Ovary (tissue), 9 donors: ENCODE data around the gene PAGE1. TPM values are rescaled to one million over a fixed set of nuclear protein-coding genes. Genes with fewer than 3 reads are reported as not detected.

Experiments
- DNase-seq, 5 donors: peaks; one replicate each; pipeline ENCODE4 v3.0.0-alpha.2; 2019 to 2020
- H3K27ac ChIP-seq, 2 donors: fragments of 200-600 bp; one replicate each; pipeline versions ENCODE4 v1.5.1 to v1.8.0; 2019 to 2022
- H3K27me3 ChIP-seq: fragments of 200-600 bp; one replicate; pipeline ENCODE4 v1.8.0; 2022
- H3K36me3 ChIP-seq: fragments of 200-600 bp; sonication (generic); one replicate; pipeline ENCODE4 v1.5.1; 2019
- H3K4me1 ChIP-seq: one replicate; pipeline ENCODE4 v1.8.1; 2013; ENCODE audit warnings: mild to moderate bottlenecking, moderate library complexity; ENCODE audit not compliant: insufficient read depth
- H3K4me3 ChIP-seq: fragments of 200-600 bp; sonication (generic); one replicate; pipeline ENCODE4 v1.5.1; 2017
- H3K9me3 ChIP-seq, 2 donors: fragments of 200-600 bp in 1 of 2; sonication (generic) in 1 of 2; one replicate each; pipeline versions ENCODE4 v1.5.1 to v1.8.1; 2013 to 2019; ENCODE audit warnings: mild to moderate bottlenecking in 1 of 2, moderate library complexity in 1 of 2
- CTCF ChIP-seq, 3 donors: fragments of 450-650 bp in 2 of 3; fragments of 200-600 bp in 1 of 3; IDR thresholded peaks; one replicate each; pipeline versions ENCODE4 v1.5.1 to v1.8.0; 2016 to 2022; ENCODE audit warnings: antibody characterized with exemption in 3 of 3, mild to moderate bottlenecking in 1 of 3
- EP300 ChIP-seq: sonication (generic); formaldehyde crosslinking; IDR thresholded peaks from one replicate; pipeline ENCODE4 v1.6.1; 2017; ENCODE audit warnings: antibody characterized with exemption
- POLR2A ChIP-seq: fragments of 450-650 bp; IDR thresholded peaks from one replicate; pipeline ENCODE4 v1.6.1; 2017; ENCODE audit warnings: antibody characterized with exemption, mild to moderate bottlenecking, moderate library complexity
- WGBS, 3 donors: extraction: QIAGEN DNeasy Blood & Tissue Kit in 1 of 3; methylation state at CpG; one replicate each; pipeline versions ENCODE4 v1.1.5 to v1.1.7; 2013 to 2017; 5-methylcytosine and 5-hydroxymethylcytosine counted together
- intact Hi-C, 4 donors: fragments of 100-400 bp; cut with DNase I; formaldehyde crosslinking; loops; one replicate each; pipeline versions ENCODE4 v1.11.0 to v1.15.1; 2022 to 2023
- polyA plus RNA-seq, 2 donors: library from polyadenylated mRNA; stranded (reverse); fragments of 200-250 nt in 1 of 2; fragments of 350-450 nt in 1 of 2; fragmentation: Illumina TruSeq in 1 of 2; extraction: RNeasy Lipid Tissue Mini Kit (QIAGEN cat#74804) in 1 of 2; gene quantifications; one replicate each; pipeline ENCODE4 v1.2.3, GENCODE V29; 2013 to 2014
- total RNA-seq, 7 donors: library from RNA; depleted of rRNA in 2 of 7; stranded (reverse); fragments of >200 nt in 2 of 7; fragmentation: NEBNext Ultra II Directional in 3 of 7; extraction: Animal tissue kit (Norgen Biotek cat#: 25700) in 3 of 7; gene quantifications; one replicate each; pipeline versions ENCODE4 v1.1.0 to v1.2.4, GENCODE V29; 2016 to 2023
- donor health status: DM: no; HTN: no; CAD: no; lungs with moderate emphysema.
- donor health status: DM: no; HTN: no; CAD: no.
- donor health status: Bipolar disorder and iron deficiency.
- donor health status: DM: yes; HTN: yes; CAD: no.
- donor health status: DM: no; HTN: no; CAD: no.
- donor health status: DM: yes; HTN: yes; CAD: no.

PAGE1 gene
- total and polyA plus RNA-seq, 9 donors, result not detected

DNA sequence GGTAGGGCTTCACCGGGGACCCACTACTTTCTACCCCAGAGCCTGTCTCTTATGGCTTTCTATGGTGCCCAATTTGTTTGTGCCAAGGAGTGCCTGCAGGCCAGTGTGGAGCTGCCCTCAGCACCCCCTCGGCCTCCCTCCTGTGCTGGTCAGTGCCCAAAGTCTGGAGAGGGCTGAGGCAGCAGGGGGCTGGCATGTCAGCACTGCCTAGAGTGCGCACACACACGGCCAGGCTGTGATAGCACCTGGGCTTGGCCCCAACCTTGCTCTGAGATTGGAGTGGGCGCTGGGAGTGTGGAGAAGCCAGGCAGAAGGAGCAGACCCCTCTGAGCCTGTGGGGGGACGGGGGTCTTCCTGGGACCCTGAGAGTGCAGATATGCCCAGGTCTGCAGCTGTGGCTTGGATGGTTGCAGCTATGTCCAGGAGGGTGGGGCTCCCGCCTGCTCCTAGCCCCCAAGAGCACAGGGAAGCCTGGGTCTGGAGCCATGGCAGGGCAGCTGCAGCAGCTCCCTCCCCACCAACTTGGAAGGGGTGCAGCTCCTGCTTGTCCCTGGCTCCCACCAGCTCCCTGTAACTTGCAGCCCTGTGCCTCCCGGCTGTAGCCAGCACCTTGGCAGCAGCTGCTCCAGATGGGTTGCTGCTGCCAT, 50.7 kb downstream of the PAGE1 start:
- no peaks in the 10 kb centered on the region for H3K4me1 ChIP-seq
- no peak overlapping the region for H3K4me3 ChIP-seq
- H3K36me3 ChIP-seq, result no peaks in the 10 kb centered on the region
- H3K9me3 ChIP-seq, result no peaks in the 10 kb centered on the region
- intact Hi-C loops, result no loop called here
- DNase-seq, result no peak
- WGBS, 3 donors, result 69 to 89% (median 70%) methylated on average over 7 to 8 of the region's 8 CpGs
- H3K27ac ChIP-seq, result no peak overlapping the region
- no peak for TF ChIP-seq POLR2A
- TF ChIP-seq EP300, result no peak
- no peak for TF ChIP-seq CTCF (IDR thresholded peaks at IDR 0.05)
- no peaks in the 10 kb centered on the region for H3K27me3 ChIP-seq

Other genes with a start within 250 kb of the PAGE1 start
- gene GAGE12C, start 163.8 kb downstream of the PAGE1 start, total RNA-seq, result not detected
- not detected for gene GAGE12C, start 163.8 kb downstream of the PAGE1 start, polyA plus RNA-seq
- gene GAGE12D, start 154.3 kb downstream of the PAGE1 start, total RNA-seq, result not detected
- not detected for gene GAGE12D, start 154.3 kb downstream of the PAGE1 start, polyA plus RNA-seq
- not detected for gene GAGE12E, start 144.7 kb downstream of the PAGE1 start, total RNA-seq
- gene GAGE12E, start 144.7 kb downstream of the PAGE1 start, polyA plus RNA-seq, result not detected
- gene GAGE12F, start 135.1 kb downstream of the PAGE1 start, total RNA-seq, result not detected
- gene GAGE12F, start 135.1 kb downstream of the PAGE1 start, polyA plus RNA-seq, result not detected
- not detected for gene GAGE12G, start 125.6 kb downstream of the PAGE1 start, total RNA-seq
- gene GAGE12G, start 125.6 kb downstream of the PAGE1 start, polyA plus RNA-seq, result not detected
- gene GAGE12H, start 116.0 kb downstream of the PAGE1 start, total RNA-seq, result not detected
- gene GAGE12H, start 116.0 kb downstream of the PAGE1 start, polyA plus RNA-seq, result not detected
- not detected for gene GAGE2A, start 106.5 kb downstream of the PAGE1 start, total RNA-seq
- not detected for gene GAGE2A, start 106.5 kb downstream of the PAGE1 start, polyA plus RNA-seq
- 1 to 10 TPM in 1 of 7 donors, not detected in 6; 1.0 TPM for gene GAGE1, start 97.0 kb downstream of the PAGE1 start, total RNA-seq
- not detected for gene GAGE1, start 97.0 kb downstream of the PAGE1 start, polyA plus RNA-seq
- 1 to 10 TPM in 2 of 7 donors, under 1 TPM in 1, not detected in 4; 0.71 to 9.2 (median 8.7) TPM for gene PAGE4, start 133.3 kb upstream of the PAGE1 start, total RNA-seq
- gene PAGE4, start 133.3 kb upstream of the PAGE1 start, polyA plus RNA-seq, result 1 to 10 TPM; 3.0 to 8.0 TPM
- 1 to 10 TPM; 2.4 to 8.4 (median 6.4) TPM for gene USP27X, start 183.5 kb upstream of the PAGE1 start, total RNA-seq
- gene USP27X, start 183.5 kb upstream of the PAGE1 start, polyA plus RNA-seq, result 10 to 100 TPM in 1 of 2 donors, 1 to 10 TPM in 1; 6.7 to 15.1 TPM
- gene CLCN5, start 226.6 kb upstream of the PAGE1 start, total RNA-seq, result 10 to 100 TPM in 6 of 7 donors, 1 to 10 TPM in 1; 6.0 to 26.5 (median 18.4) TPM
- gene CLCN5, start 226.6 kb upstream of the PAGE1 start, polyA plus RNA-seq, result 1 to 10 TPM; 1.4 to 7.3 TPM